CD4-positive, alpha-beta T cell (primary cell): ENCODE data around the gene SMURF2. TPM values are rescaled to one million over a fixed set of nuclear protein-coding genes. Genes with fewer than 3 reads are reported as not detected.

Experiments used
- ATAC-seq: fragments of 200-7000 bp; cut with Tn5 transposase; one replicate; pipeline ENCODE4 v1.10.0; 2022; ENCODE audit warnings: mild to moderate bottlenecking; ENCODE audit not compliant: poor library complexity
- CTCF ChIA-PET: fragments of 350-600 bp; sonication (Branson Sonifier 250); formaldehyde crosslinking; loops from one replicate; lab custom pipeline; 2021; ENCODE audit warnings: antibody characterized with exemption, inconsistent platforms; lab: Charles Lee
- POLR2A ChIA-PET: fragments of 350-600 bp; sonication (Branson Sonifier 250); formaldehyde crosslinking; loops from one replicate; lab custom pipeline; 2021; ENCODE audit warnings: antibody characterized with exemption, inconsistent platforms; lab: Charles Lee
- DNase-seq, 14 experiments: peaks; one replicate each; pipeline ENCODE4 v3.0.0-alpha.2; 2013 to 2020; ENCODE audit warnings: mixed read lengths in 2 of 14
- H3K27ac ChIP-seq, 2 donors: one replicate each; pipeline versions ENCODE4 v1.5.1 to v1.7.0; 2013; ENCODE audit warnings: low read length in 2 of 2, low read depth in 1 of 2, mild to moderate bottlenecking in 1 of 2
- H3K27me3 ChIP-seq, 2 experiments: 1 replicate in 1 of 2; 2 replicates in 1 of 2; pipeline versions ENCODE4 v1.6.1 to v1.7.0; 2013; ENCODE audit warnings: low read length in 2 of 2, control low read depth in 1 of 2, mild to moderate bottlenecking in 1 of 2, moderate library complexity in 1 of 2; ENCODE audit not compliant: insufficient read depth in 2 of 2, control insufficient read depth in 1 of 2
- H3K36me3 ChIP-seq: one replicate; pipeline ENCODE4 v1.6.1; 2013; ENCODE audit warnings: low read length, control low read depth; ENCODE audit not compliant: insufficient read depth
- H3K4me1 ChIP-seq: one replicate; pipeline ENCODE4 v1.6.1; 2013; ENCODE audit warnings: low read length, control low read depth; ENCODE audit not compliant: insufficient read depth
- H3K4me3 ChIP-seq: one replicate; pipeline ENCODE4 v1.5.1; 2013; ENCODE audit warnings: mild to moderate bottlenecking, low read length, moderate library complexity
- H3K9me3 ChIP-seq, 2 experiments: 1 replicate in 1 of 2; 2 replicates in 1 of 2; pipeline versions ENCODE4 v1.6.1 to v1.7.0; 2013; ENCODE audit warnings: low read length in 2 of 2, mild to moderate bottlenecking in 2 of 2, control low read depth in 1 of 2, moderate library complexity in 1 of 2; ENCODE audit not compliant: control insufficient read depth in 1 of 2, insufficient read depth in 1 of 2
- H3K27ac Mint-ChIP-seq: one replicate; pipeline ENCODE4 v1.8.0; 2020; ENCODE audit warnings: mixed read lengths
- H3K27me3 Mint-ChIP-seq: one replicate; pipeline ENCODE4 v1.8.0; 2021; ENCODE audit warnings: mixed read lengths
- H3K36me3 Mint-ChIP-seq: one replicate; pipeline ENCODE4 v1.8.0; 2021; ENCODE audit warnings: low read depth, mixed read lengths
- H3K4me1 Mint-ChIP-seq: one replicate; pipeline ENCODE4 v1.8.0; 2021; ENCODE audit warnings: low read depth, mixed read lengths
- H3K4me3 Mint-ChIP-seq: one replicate; pipeline ENCODE4 v1.8.0; 2020; ENCODE audit warnings: mild to moderate bottlenecking, mixed read lengths
- H3K9me3 Mint-ChIP-seq: one replicate; pipeline ENCODE4 v1.8.0; 2020; ENCODE audit warnings: mixed read lengths
- intact Hi-C, 2 experiments: fragments of 100-400 bp; cut with DNase I in 1 of 2; cut with micrococcal nuclease in 1 of 2; formaldehyde crosslinking; loops; one replicate each; pipeline versions ENCODE4 v1.15.1 to v1.9.0; 2023 to 2025; cut with DNase I, micrococcal nuclease
- total RNA-seq, 174 experiments: library from RNA in 2 of 174; stranded (reverse) in 2 of 174; gene quantifications; one replicate each; pipeline ENCODE4 v1.2.3 and lab custom pipeline; 2021 to 2026
- TF ChIP-seq, protein P1 (sequence below): fragments of 200-600 bp; IDR thresholded peaks from one replicate; pipeline ENCODE4 v1.8.0; 2022; ENCODE audit warnings: antibody characterized with exemption, mild to moderate bottlenecking

SMURF2 gene
- total RNA-seq, 2 experiments from 2014 or later, result 28.0 to 29.7 TPM

DNA sequence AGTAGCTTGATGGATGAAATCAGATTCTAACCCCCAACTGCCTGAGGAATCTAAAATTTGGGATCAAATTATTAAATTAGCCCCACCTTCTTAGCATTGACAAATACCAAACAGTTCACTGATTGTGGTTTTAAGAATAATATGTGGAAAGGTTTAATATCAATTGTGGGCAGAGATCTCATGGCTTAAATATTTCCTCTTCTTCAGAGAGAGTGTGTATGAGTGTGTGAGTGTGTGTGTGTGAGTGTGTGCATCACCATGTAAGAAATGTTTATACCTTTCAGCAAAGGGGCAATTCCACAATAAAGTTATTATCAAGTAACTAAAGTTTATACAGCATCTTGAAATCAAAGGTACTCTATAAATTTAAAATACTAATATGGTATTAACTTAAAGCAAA lies 3.2 kb downstream of the SMURF2 start:
- no peak overlapping the region for H3K27ac ChIP-seq
- intact Hi-C loops, result no loop called here
- no peaks in the 10 kb centered on the region for H3K27me3 Mint-ChIP-seq
- TF ChIP-seq, protein P1, sequence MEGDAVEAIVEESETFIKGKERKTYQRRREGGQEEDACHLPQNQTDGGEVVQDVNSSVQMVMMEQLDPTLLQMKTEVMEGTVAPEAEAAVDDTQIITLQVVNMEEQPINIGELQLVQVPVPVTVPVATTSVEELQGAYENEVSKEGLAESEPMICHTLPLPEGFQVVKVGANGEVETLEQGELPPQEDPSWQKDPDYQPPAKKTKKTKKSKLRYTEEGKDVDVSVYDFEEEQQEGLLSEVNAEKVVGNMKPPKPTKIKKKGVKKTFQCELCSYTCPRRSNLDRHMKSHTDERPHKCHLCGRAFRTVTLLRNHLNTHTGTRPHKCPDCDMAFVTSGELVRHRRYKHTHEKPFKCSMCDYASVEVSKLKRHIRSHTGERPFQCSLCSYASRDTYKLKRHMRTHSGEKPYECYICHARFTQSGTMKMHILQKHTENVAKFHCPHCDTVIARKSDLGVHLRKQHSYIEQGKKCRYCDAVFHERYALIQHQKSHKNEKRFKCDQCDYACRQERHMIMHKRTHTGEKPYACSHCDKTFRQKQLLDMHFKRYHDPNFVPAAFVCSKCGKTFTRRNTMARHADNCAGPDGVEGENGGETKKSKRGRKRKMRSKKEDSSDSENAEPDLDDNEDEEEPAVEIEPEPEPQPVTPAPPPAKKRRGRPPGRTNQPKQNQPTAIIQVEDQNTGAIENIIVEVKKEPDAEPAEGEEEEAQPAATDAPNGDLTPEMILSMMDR, result no peak
- DNase-seq, result peak in 2 of 14 experiments; percentile 33 to 42
- peaks cover 3% of the 10 kb centered on the region for H3K36me3 ChIP-seq
- peaks cover 19% of the 10 kb centered on the region for H3K36me3 Mint-ChIP-seq
- POLR2A ChIA-PET, result interaction anchor here (1.5 kb wide), 1 partner anchor 12 kb away, joined by 3 read pairs; no protein-coding TSS in a partner anchor
- CTCF ChIA-PET, result no interaction called here
- no peaks in the 10 kb centered on the region for H3K9me3 ChIP-seq
- peaks cover 69% of the 10 kb centered on the region for H3K4me1 Mint-ChIP-seq
- no peaks in the 10 kb centered on the region for H3K9me3 Mint-ChIP-seq
- H3K27ac Mint-ChIP-seq, result peak overlapping the region; percentile 43
- no peaks in the 10 kb centered on the region for H3K27me3 ChIP-seq
- ATAC-seq, result no peak
- H3K4me3 Mint-ChIP-seq, result peak overlapping the region; percentile 40
- peaks cover 23% of the 10 kb centered on the region for H3K4me1 ChIP-seq
- H3K4me3 ChIP-seq, result no peak overlapping the region

DNA sequence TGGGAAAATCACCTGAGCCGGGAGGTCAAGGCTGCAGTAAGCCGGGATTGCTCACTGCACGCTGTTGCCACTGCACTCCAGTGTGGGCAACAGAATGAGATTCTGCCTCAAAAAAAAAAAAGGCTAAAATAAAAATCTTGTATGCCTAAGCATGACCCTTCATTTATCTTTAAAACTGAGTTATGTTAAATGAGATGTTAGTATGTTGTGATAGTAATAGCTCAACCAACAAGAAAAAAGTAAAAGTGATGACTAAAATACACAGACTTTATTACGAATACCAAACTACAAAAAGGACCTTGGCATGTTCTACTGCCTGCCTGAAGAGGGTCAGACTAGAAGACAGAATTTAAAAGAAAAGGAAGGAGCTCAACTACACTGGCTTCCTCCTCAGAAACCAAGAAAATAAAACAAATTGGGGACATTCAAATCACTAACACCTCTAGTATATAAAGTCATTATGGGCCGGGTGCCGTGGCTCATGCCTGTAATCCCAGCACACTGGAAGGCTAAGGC lies 4.4 kb downstream of the SMURF2 start:
- ChIA-PET POLR2A (interaction anchor here (0.6 to 1.5 kb wide), 5 partner anchors 11 to 151 kb away, joined by 3 to 6 read pairs (median 3); partner anchors contain the start of gene CEP95), CTCF (interaction anchor here (1.0 to 1.6 kb wide), 2 partner anchors 8 to 110 kb away, joined by 3 read pairs; no protein-coding TSS in a partner anchor)
- H3K27ac Mint-ChIP-seq, result peak overlapping the region; percentile 67
- H3K4me3 ChIP-seq, result no peak overlapping the region
- peaks cover 76% of the 10 kb centered on the region for H3K4me1 Mint-ChIP-seq
- no peaks in the 10 kb centered on the region for H3K27me3 Mint-ChIP-seq
- no peaks in the 10 kb centered on the region for H3K9me3 Mint-ChIP-seq
- no peak for DNase-seq
- peaks cover 3% of the 10 kb centered on the region for H3K36me3 ChIP-seq
- peak overlapping the region; percentile 46 for H3K4me3 Mint-ChIP-seq
- H3K36me3 Mint-ChIP-seq, result peaks cover 26% of the 10 kb centered on the region
- TF ChIP-seq, protein P1, result no peak
- H3K4me1 ChIP-seq, result peaks cover 22% of the 10 kb centered on the region
- intact Hi-C loops, result no loop called here
- H3K27me3 ChIP-seq, result no peaks in the 10 kb centered on the region
- ATAC-seq, result no peak
- H3K9me3 ChIP-seq, result no peaks in the 10 kb centered on the region
- H3K27ac ChIP-seq, result no peak overlapping the region

DNA sequence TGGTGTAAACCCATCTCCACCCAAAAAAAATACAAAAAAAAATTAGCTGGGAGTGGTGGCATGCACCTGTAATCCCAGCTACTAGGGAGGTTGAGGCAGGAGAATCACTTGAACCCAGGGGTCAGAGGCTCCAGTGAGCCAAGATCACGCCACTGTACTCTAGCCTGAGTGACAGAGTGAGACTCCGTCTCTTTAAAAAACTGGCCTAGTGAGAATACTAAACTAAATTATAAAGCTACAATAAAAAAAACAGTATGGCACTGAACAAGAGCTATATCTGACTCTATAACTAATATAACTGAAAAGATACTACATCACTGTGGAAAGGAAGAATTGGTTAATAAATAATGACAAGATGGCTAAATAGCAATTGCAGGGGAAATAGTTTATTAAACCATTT lies 6.4 kb downstream of the SMURF2 start:
- H3K36me3 ChIP-seq, result peaks cover 3% of the 10 kb centered on the region
- TF ChIP-seq, protein P1, result no peak
- intact Hi-C loops, result no loop called here
- no peaks in the 10 kb centered on the region for H3K27me3 Mint-ChIP-seq
- H3K9me3 ChIP-seq, result no peaks in the 10 kb centered on the region
- POLR2A ChIA-PET, result interaction anchor here (0.8 to 1.1 kb wide), 2 partner anchors 149 to 150 kb away, joined by 4 read pairs; partner anchors contain the start of gene CEP95
- no peak overlapping the region for H3K27ac Mint-ChIP-seq
- no peak for DNase-seq
- H3K4me1 Mint-ChIP-seq, result peaks cover 74% of the 10 kb centered on the region
- ATAC-seq, result no peak
- no peak overlapping the region for H3K4me3 Mint-ChIP-seq
- H3K4me1 ChIP-seq, result peaks cover 22% of the 10 kb centered on the region
- H3K27ac ChIP-seq, result no peak overlapping the region
- peaks cover 12% of the 10 kb centered on the region for H3K36me3 Mint-ChIP-seq
- CTCF ChIA-PET, result no interaction called here
- no peaks in the 10 kb centered on the region for H3K9me3 Mint-ChIP-seq
- no peaks in the 10 kb centered on the region for H3K27me3 ChIP-seq
- no peak overlapping the region for H3K4me3 ChIP-seq
